Measurements from ENCODE around the gene FGFBP1.

Gene FGFBP1

GRCh38 chr4:15910155-15910940, 28.2 kb downstream of the FGFBP1 start:
- no peak for DNase-seq

- no peak for DNase-seq
These were observed 31.1 kb downstream of the FGFBP1 start for GRCh38 chr4:15907430-15907829.

DNA sequence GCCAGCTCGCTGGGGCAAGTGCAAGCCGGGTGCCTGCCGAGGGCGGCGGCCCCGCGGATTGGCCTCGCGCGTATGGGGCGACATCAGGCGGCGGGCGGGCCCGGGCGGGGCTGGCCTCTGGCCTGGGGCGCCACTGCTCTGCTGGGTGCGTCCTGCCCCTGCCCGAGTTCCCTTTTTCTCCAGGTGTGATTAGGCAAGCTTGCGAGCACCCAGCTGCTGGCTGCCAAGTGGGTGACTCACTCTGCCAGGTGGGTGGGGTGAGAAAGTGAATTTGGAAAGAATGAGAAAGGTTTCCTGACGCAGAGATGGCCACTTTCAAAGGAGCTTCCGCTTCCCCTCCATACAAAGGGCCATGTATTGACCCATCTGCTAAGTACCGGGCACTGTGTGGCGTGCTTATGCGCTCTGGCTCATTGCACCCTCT, 32.5 kb downstream of the FGFBP1 start:
- no peak for DNase-seq

DNA sequence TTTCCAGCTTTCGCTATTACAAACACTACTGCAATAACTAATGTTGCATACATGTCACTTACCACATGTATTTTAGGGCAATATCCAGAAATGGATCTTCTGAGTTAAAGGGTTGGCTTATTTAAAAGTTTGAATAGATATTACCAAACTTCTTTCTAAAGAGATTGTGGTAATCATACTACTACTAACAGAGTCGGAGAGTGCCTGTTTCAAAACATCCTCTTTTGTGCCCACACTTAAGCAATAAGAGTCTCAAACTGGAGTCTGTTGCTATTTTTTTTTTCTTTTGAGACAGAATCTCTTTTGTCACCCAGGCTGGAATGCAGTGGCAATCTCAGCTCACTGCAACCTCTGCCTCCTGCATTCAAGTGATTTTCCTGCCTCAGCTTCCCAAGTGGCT, 35.8 kb downstream of the FGFBP1 start:
- peak; percentile 72 for DNase-seq

DNA sequence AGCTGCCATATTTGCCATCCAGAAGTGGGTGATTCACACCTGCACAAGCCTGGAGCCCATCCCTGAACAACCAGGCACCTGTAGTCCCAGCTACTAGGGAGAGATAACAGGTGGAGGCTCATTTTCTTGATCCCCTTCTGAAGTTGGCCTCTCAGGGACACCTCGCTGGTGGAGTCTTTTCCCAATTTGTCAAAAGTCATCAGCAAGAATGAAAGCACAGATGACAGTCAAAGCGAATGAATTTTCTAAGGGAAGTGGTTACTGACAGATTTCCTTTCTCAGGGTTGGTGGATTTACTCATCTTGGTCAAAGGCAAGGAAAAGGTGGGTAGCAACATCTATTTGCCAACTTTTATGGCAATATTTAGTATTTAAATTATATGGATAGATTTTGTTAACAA, 36.5 kb downstream of the FGFBP1 start:
- peak; percentile 66 for DNase-seq

DNA sequence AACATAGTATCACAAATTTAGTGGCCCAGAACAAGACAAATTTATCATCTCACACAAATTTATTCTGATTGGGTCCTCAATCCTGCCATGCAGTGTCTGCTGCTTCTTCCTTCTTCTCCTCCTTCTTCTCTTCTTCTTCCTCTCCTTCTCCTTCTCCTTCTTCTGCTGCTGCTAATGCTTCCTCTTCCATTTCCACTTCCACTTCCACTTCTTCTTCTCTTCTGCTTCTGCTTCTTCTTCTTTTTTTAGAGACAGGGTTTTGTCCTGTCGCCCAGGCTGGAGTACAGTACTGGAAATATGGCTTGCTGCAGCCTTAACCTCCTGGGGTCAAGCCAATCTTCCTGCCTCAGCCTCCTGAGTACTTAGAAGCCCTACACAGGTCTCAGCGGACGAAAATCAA, 37.5 kb downstream of the FGFBP1 start:
- peak; percentile 12 for DNase-seq

DNA sequence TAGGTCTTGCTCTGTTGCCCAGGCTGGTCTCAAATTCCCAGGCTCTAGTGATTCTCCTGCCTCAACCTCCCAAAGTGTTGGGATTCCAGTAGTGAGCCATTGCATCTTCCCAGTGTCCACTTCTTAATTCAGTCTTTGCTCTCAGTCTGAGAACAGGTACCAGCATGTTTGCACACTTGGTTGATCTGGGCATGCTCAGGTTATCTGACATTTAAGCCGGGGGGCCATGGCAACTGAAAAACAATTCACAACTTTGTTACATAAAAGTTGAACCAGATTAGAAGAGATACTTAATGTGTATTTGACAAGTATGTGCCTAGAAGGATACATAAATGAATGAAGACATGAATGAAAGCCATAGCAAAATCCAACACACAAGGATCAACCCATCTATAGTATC, 39.0 kb downstream of the FGFBP1 start:
- DNase-seq: no peak

GRCh38 chr4:15898902-15899301, 39.6 kb downstream of the FGFBP1 start:
- no peak for DNase-seq

GRCh38 chr4:15897577-15897976, 41.0 kb downstream of the FGFBP1 start:
- DNase-seq: no peak

- peak; percentile 59 for DNase-seq
These were observed 43.3 kb downstream of the FGFBP1 start for GRCh38 chr4:15894921-15895916.

- no peak for DNase-seq
These were observed 44.1 kb downstream of the FGFBP1 start for GRCh38 chr4:15894393-15894792.

DNA sequence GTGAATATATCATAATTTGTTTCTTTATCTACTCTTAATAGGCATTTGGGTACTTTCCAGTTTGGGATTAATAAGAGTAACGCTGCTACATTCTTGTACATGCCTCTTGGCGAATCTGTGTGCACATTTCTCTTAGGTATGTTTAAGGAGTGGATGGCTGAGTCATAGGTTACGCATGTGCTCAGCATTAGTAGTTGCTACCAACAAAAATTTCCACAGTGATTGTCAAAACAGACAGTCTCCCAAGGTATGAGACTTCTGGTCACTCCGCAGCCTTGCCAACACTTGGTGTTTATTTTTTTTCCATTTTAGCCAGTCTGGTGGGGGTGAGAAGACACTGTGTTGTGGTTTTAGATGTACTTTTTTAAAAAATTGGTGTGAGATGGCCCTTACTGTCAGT, 44.6 kb downstream of the FGFBP1 start:
- DNase-seq: no peak

GRCh38 chr4:15891312-15891711, 47.2 kb downstream of the FGFBP1 start:
- no peak for DNase-seq

DNA sequence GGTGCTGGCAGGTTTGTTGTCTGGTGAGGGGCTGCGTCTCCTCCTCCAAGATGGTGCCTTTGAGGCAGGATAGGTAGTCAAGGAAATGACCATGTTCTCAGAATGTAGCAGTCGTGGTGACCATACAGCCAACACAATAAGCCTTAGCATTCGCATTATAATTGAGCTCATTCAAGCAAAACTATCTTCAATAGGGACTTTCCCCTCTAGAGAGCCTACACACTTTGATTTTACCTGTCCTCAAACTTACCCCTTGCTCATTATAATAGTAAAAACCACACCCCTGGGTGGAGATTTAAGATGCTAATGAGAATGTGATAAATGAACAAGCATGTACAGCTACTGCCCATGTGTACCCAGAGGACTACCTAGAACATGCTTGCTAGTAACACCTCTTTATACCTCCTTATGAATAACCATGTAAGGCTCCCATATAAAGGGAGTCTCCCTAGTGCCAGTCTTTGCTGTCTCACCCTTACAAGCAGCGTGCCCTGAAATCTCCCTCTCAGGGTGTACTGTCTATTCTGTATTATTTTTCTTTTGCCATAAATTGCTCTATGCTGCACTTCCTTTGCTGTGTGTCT, 48.2 kb downstream of the FGFBP1 start:
- DNase-seq: no peak

- no peak for DNase-seq
These were observed 50.0 kb downstream of the FGFBP1 start for GRCh38 chr4:15888515-15888914.

All from suppressor macrophage treated with lipopolysaccharide for 4 hours (primary cell).